Left renal cortex interstitium (tissue), 4 donors: ENCODE results near the gene REV3L. TPM values are rescaled to one million over a fixed set of nuclear protein-coding genes. Genes with fewer than 3 reads are reported as not detected.

Experiments used
- polyA plus RNA-seq, 4 donors: library from polyadenylated mRNA; unstranded; fragments of 120-200 nt; gene quantifications; one replicate each; pipeline ENCODE4 v1.2.1, GENCODE V29; 2013; ENCODE audit not compliant: insufficient read length in 4 of 4

The REV3L gene
- polyA plus RNA-seq, 4 donors: 40.0 to 44.9 (median 42.9) TPM

Other genes starting within 250 kb of the REV3L start
- 10 to 100 TPM; 26.7 to 35.4 (median 31.3) TPM for gene TRAF3IP2, start 122.7 kb upstream of the REV3L start, polyA plus RNA-seq